OCI-LY3 (cell line): ENCODE data around the gene CADPS2.

ENCODE experiments used
- CTCF ChIP-seq: fragments of 200-600, 300-600 bp; sonication (generic); IDR thresholded peaks from 2 replicates; pipeline ENCODE4 v1.5.1; 2014; ENCODE audit warnings: antibody characterized with exemption, low read length, low read depth
- EZH2phosphoT487 ChIP-seq: fragments of 200-600 bp; shearing (Covaris generic); IDR thresholded peaks from 2 replicates; pipeline ENCODE4 v1.6.1; 2018; ENCODE audit warnings: antibody characterized with exemption, mixed run types, low read depth

GRCh38 chr7:122901250-122901649 lies 15.0 kb upstream of the CADPS2 start:
- TF ChIP-seq EZH2phosphoT487 (no peak), CTCF (no peak)
